Activated CD4-positive, alpha-beta T cell treated with anti-CD3 and anti-CD28 coated beads, Interleukin-2, amount 50 U/mL, for 48 hours (primary cell): ENCODE data around the gene MAP3K15.

ENCODE experiments used
- DNase-seq, 2 experiments: peaks; one replicate each; pipeline ENCODE4 v3.0.0-alpha.2; 2020

MAP3K15 gene

GRCh38 chrX:19343085-19343534 is 172.2 kb downstream of the MAP3K15 start:
- DNase-seq, result no peak

- DNase-seq, result no peak
Observed at GRCh38 chrX:19342331-19342906, 172.9 kb downstream of the MAP3K15 start.

GRCh38 chrX:19334945-19335626 is 180.2 kb downstream of the MAP3K15 start:
- DNase-seq, result peak in 1 of 2 experiments; percentile 9

- no peak for DNase-seq
Observed at GRCh38 chrX:19332983-19333382, 182.3 kb downstream of the MAP3K15 start.

GRCh38 chrX:19331831-19332230 is 183.5 kb downstream of the MAP3K15 start:
- no peak for DNase-seq

- no peak for DNase-seq
Observed at GRCh38 chrX:19326567-19326966, 188.7 kb downstream of the MAP3K15 start.
